Right lobe of liver (tissue), 4 donors: ENCODE data around the gene KIF13A.

Source experiments
- CTCF ChIP-seq, 4 donors: fragments of 200-600 bp in 3 of 4; fragments of 450-650 bp in 1 of 4; IDR thresholded peaks; one replicate each; pipeline versions ENCODE4 v1.5.1 to v1.8.0; 2016 to 2022; ENCODE audit warnings: antibody characterized with exemption in 4 of 4, mild to moderate bottlenecking in 2 of 4
- POLR2A ChIP-seq: fragments of 450-650 bp; IDR thresholded peaks from one replicate; pipeline ENCODE4 v1.6.1; 2017; ENCODE audit warnings: antibody characterized with exemption, mild to moderate bottlenecking
- donor health status: DM: no; HTN: no; CAD: no.
- donor health status: DM: no; HTN: no; CAD: no.
- donor health status: DM: no; HTN: yes; CAD: no.

GRCh38 chr6:18034798-18035202, 47.4 kb upstream of the KIF13A start:
- TF ChIP-seq POLR2A (no peak), CTCF (IDR thresholded peaks at IDR 0.05) (no peak)
